Middle frontal gyrus (tissue), 1 donor: ENCODE data around the gene ERFE.
"Not testable (repeated sequence)": the region's sequence is repeated elsewhere in the genome, so short reads cannot be mapped to it uniquely, and the experiment has no call there.

Experiments used
- DNase-seq: peaks from one replicate; pipeline ENCODE4 v3.0.0-alpha.2; 2015; ENCODE audit warnings: low spot score; ENCODE audit errors: extremely low spot score

The ERFE gene

GRCh38 chr2:238168196-238169047 lies 9.7 kb downstream of the ERFE start:
- DNase-seq = no peak

DNA sequence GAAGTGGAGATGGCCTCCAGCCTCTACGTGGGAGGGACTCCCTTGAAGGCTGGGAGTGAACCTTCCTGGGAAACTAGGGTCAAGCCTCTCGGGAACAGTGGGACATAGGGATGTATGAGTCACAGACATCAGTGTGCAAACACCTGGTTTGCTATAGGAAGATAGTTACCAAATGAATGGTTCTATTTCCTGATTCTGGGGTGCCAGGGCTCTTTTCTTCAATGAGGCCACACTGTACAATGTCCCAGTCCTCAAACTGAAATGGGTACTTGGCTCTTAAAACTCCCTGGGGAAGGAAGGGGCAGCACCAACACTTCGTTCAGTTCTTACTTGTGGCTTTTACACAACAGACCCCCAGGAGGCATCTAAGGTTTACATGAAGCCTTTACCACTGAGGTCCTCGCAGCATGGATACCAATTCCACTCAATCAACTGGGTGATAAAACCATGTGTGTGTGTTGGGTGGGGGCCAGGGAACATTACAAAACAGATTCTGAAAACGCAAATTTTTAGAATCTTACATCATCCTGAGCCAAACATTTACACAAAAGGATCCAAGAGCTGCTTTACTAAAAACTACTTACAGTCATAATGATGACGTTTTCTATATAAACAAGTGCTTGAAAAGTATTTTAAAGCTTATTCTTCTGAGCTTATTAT lies 10.4 kb downstream of the ERFE start:
- no peak for DNase-seq

DNA sequence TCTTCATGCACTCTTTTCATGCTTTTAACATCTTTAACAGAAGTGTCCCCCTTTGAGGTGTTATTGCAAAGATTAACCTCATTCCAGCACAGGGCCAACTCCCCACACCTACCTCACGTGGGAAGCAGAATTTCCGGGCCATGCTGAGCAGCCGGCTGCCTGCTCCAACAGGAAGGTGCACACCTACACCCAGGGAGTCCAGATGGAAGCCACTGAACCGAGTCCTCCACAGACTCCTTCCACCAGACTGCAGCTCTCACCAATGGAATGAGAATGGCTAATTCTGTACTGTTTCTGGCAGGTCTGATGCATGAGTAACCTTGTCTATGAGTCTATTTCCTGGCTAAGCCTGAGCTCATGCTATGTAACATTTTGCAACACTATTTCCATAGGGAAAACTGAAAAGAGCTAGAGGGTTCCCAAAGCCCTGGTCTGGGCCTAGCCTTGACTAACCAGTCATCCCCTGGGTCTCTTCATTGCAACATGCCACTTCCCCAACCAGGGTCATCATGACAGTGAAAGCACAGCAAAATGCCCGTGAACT lies 11.0 kb downstream of the ERFE start:
- DNase-seq = peak; percentile 32

- DNase-seq = no peak
These were observed 11.8 kb downstream of the ERFE start for GRCh38 chr2:238170386-238171071.

- DNase-seq = not testable (repeated sequence)
These were observed 12.3 kb downstream of the ERFE start for GRCh38 chr2:238171072-238171431.

DNA sequence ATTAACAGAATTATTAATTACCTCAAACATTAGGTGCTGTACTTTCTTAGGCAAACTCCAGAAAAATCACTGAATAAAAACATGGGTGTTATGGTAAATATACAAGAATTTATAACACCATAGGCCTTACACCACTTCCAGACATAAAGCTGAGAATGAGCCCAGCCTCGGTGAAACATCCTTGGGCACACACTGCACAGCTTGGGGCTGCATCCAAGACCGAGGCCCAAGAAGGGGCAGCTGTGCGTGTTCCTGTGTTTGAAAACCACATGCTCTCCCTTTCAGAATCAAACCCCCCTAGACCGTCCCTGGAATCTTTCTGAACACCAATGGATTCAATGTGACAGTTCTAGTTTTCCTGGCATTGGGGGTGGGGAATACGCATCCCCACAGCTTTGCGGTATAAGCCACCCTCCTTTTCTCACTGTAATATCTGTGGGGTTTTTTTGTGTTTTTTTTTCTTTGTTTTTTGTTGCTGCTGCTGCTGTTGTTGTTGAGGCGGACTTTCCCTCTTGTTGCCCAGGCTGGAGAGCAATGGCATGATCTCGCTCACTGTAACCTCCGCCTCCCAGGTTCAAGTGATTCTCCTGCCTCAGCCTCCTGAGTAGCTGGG lies 12.9 kb downstream of the ERFE start:
- DNase-seq = no peak

GRCh38 chr2:238172439-238172838 lies 13.7 kb downstream of the ERFE start:
- no peak for DNase-seq

DNA sequence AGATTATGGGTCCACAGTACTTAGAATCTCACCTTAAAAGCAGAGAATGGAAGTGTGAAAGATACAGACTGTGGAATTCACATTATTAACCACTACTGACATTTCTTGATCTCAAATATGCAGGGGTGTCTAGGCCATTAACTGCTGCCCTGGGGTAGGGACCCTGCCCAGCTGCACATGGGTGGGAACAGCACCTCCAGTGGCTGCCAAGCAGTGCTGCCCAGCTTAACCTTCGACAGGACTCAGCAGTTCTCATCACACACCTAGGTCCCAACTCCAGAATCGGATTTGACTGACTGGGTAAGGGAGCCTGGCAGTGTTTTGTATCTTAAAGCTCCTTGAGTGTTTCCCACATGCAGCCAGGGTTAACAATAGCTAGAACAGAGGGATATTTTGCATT lies 14.9 kb downstream of the ERFE start:
- DNase-seq = no peak

DNA sequence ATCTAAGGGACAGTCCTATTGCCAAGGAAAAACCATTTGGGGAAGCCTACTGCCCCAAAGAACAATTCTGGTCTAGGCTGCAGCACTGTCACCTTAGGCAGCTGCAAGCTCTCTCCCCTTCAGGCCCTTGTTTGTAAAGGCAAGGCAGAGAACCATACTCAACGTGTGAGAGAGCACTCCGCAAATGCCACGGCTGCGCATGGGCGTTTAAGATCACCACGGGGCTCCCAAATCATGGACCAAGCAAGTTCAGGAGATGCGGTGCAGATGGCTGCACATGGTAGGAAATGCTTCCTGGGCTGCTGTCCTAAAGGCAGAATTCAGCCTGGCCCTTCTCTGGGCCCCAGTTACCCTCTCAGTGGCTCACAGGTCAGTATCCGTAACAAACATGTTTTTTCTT lies 15.5 kb downstream of the ERFE start:
- no peak for DNase-seq

DNA sequence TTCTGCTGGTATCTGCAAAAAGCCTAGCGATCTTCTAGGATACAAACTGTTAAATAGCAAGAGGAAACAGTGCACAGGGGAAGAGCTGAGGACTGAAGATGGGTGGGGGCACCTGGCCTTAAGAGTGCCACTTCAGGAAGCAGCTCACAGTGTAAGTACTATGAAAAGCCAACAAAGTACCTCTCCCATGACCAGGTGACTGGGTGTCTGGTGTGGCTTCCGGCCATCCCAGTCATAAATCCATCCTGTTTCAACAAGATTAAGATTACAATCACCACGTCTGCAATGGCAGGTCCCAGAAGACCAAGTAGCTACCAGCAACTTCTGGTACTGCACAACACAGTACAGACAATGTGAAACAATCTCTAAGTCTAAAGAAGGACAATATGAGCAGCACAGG lies 15.9 kb downstream of the ERFE start:
- no peak for DNase-seq

GRCh38 chr2:238176613-238177012 lies 17.8 kb downstream of the ERFE start:
- no peak for DNase-seq

DNA sequence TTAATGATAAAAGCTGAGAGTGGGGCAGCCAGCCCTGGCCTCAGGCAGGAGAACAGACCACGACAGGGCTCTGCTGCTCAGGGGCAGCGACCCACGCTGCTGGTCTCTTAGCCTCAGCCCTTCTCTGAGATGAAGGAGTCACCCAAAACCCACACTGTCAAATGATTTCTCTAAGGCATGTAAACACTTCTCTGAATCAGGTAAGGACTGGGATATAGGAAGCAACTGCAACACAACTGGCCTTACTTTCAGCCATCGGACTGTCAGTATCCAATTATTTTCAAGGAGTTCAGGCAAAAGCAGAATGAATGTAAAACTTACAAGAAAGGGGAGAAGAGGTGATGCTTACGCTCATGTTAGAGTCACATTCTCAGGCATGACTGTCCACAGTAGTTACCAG lies 21.8 kb downstream of the ERFE start:
- DNase-seq = no peak

- DNase-seq = no peak
These were observed 23.6 kb downstream of the ERFE start for GRCh38 chr2:238182362-238182761.

DNA sequence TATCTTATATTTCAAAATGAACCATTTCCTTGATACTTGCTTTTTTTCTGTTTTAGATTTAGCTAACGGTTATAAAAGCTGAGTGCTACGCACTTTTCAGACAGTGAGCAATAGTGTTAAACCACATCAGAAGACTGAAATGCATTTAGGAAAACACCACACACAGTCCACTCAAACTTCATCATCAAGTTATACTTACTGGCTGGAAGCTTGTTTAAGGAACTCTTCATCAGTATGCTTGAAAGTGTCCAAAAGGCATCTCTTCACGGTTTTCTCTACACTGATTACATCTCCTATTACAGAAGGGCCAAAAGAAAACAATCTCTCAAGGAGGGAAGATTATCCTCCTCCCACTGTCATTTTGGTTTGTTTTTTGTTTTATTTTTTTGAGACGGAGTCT lies 25.1 kb downstream of the ERFE start:
- no peak for DNase-seq

DNA sequence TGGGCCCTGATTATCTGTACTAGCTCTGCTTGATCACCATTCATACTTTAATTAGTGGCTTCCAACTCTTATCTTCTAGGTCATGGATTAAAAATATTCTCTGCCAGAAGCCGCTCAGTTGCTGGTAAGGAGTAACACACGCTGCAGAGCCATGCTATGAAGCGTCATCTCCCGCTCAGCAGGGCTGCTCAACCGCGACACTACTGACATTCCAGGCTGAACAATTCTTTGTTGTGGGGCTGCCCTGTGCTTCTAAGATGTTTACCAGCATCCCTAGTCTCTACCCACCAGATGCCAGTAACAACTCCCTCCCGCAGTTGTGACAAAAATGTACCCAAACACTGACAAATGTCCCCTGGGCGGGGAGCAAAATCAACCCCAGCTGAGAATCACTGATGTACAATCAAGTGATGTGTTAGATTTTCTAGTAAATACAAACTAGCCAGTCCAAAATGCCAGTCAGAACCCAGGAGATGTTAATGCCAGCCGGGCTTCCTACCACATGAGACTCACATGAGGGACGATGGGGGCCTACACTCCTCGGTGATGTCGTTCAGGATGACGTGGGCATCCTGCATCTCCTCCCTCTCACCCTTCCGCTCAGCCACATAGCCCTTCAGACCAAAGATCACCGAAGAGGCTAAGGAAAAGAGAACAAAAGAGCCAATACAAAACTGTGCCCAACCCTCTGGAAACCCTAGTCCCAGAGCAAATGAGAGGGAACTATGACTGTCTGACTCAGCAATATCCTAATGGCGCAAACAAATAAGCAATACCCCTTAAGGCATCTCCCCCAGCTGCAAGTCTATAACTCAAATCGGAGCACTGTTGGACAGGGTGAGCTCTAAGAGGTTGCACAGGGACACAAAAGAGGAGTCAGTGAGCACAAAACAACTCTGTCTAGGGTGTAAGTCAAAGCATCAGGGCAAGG lies 29.1 kb downstream of the ERFE start:
- DNase-seq = no peak

DNA sequence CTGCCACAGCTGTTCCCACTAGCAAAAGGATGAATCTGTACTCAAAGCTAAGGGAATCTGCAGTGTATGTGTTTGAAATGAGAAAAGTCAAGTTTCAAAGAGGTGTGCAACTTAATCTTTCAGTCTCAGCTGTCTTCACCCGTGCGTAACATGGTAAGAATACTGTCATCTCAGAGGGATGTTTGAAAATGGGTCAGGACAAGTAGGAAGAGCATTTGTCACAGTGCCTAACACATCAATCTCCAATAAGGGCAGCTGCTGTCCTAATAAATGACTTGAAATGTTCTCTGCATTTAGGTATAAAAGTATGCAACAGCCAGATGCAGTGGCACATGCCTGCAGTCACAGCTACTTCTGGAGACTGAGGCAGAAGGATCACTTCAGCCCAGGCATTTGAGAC lies 31.7 kb downstream of the ERFE start:
- DNase-seq = no peak

GRCh38 chr2:238202326-238203093 lies 43.7 kb downstream of the ERFE start:
- no peak for DNase-seq

DNA sequence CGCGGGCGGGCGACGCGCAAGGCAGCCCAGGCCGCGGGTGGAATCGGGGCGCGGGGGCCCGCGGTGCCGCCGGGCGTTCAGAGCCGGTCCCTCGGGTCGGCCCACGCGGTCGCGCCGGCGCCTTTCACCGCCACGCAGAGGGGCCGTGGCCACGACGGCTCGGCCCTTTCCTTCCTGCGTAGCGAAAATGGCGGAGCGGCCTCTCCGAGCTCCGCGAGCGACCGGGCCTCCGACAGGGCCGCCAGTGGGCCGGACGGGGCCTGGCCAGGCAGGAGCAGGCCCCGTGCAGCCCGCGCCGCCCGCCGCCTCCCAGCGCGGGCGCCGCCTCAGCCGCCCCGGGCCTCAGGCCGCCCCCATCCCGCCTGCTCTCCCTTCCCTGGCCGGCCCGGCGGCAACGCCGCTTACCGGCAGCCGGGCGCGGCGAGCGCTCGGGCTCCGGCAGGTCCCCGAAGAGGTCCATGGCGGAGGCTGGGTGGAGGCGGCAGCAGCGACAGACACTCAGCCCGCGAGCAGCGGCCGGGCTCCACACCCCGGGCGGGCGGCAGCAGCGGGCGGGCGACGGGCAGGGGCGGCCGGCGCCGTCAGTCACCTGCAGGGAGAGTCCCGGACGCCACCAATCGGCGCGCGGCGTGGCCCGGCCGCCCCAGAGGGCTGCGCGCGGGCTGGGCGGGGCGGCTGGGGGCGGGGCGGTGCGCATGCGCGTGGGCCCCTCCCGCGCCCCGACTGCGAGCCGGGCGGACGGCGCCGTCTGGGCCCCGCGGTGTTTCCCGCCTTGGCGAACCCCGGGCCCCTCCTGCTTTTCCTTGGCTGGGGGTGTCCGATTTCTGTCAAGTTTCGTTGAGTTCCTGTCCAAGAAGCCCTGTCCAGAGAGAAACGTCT lies 44.6 kb downstream of the ERFE start, which contains the start of gene ILKAP:
ILKAP (minus strand) TSS at position 602 of the 879 bp plus-strand sequence; CDS start at position 460, 142 bp downstream.
- DNase-seq = peak; percentile 74
